Duodenal mucosa (tissue), 2 donors: ENCODE measurements around the gene GPD1L.

ENCODE experiments used
- H3K27ac ChIP-seq: one replicate; pipeline ENCODE4 v1.7.0; 2013; ENCODE audit warnings: low read depth, low read length
- H3K27me3 ChIP-seq, 2 donors: one replicate each; pipeline ENCODE4 v1.7.0; 2013; ENCODE audit warnings: low read length in 2 of 2, control low read depth in 1 of 2; ENCODE audit not compliant: insufficient read depth in 2 of 2, control insufficient read depth in 1 of 2
- H3K36me3 ChIP-seq, 2 donors: one replicate each; pipeline ENCODE4 v1.7.0; 2013; ENCODE audit warnings: low read length in 2 of 2, control low read depth in 1 of 2; ENCODE audit not compliant: insufficient read depth in 2 of 2, control insufficient read depth in 1 of 2
- H3K4me1 ChIP-seq, 2 donors: one replicate each; pipeline ENCODE4 v1.7.0; 2013; ENCODE audit warnings: low read length in 2 of 2, control low read depth in 1 of 2; ENCODE audit not compliant: insufficient read depth in 2 of 2, control insufficient read depth in 1 of 2
- H3K4me3 ChIP-seq, 2 donors: one replicate each; pipeline ENCODE4 v1.7.0; 2013; ENCODE audit warnings: low read length in 2 of 2, low read depth in 1 of 2
- H3K9ac ChIP-seq, 2 donors: one replicate each; pipeline ENCODE4 v1.7.0; 2013; ENCODE audit warnings: low read length in 2 of 2, low read depth in 1 of 2
- H3K9me3 ChIP-seq, 2 donors: one replicate each; pipeline ENCODE4 v1.7.0; 2013; ENCODE audit warnings: low read length in 2 of 2, control low read depth in 1 of 2; ENCODE audit not compliant: control insufficient read depth in 1 of 2

The GPD1L gene

DNA sequence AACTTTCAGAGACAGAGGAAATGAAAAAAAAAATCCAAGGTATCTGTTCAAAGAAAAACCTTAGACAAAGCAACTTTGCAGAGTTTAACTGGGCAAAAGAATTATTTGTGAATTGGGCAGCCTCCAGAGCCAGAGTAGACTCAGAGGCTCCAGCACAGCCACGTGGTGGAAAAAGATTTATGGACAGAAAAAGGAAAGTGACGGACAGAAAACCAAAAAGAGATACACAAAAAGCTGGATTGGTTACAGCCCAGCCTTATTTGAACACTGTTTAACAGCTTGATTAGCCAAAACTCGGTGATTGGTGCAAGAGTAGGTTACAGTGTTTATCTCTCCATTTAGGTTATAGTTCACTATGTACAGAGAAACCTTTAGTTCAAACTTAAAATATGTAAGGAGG lies 23.7 kb upstream of the GPD1L start:
- no peak overlapping the region for H3K9ac ChIP-seq
- no peak overlapping the region for H3K27ac ChIP-seq

DNA sequence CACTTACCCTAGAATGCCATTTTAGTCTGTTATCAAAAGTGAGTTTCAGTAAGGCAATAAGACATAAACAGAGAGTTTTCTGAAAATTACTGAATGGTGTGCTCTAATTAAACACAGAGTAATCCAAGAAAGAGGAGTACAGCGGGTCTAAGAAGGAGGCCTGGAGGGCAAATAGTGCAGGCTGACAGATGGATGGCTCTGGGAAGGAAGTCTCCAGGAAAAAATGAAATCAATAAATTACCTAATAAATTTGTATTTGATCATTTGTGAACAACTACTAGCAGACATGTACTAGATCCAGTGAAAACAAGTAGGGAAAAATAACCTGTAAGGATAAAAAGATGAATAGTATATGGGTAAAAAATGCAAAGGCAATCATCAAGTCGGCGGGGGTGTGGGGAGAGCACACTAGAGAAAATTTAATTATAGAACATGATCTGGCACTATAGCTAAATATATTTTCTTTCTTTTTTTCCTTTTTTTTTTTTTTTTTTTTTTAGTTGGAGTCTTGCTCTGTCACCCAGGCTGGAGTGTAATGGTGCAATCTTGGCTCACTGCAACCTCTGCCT lies 22.6 kb upstream of the GPD1L start:
- H3K27ac ChIP-seq: no peak overlapping the region
- no peak overlapping the region for H3K9ac ChIP-seq
- H3K4me1 ChIP-seq: peaks cover 5 to 18% of the 10 kb centered on the region in 2 donors
- no peak overlapping the region for H3K4me3 ChIP-seq
- H3K9me3 ChIP-seq: peaks cover 0 to 7% of the 10 kb centered on the region in 2 donors
- H3K27me3 ChIP-seq: no peaks in the 10 kb centered on the region
- H3K36me3 ChIP-seq: no peaks in the 10 kb centered on the region

More for the DNA sequence above, 23.7 kb upstream of the GPD1L start:
- H3K4me3 ChIP-seq: no peak overlapping the region
- H3K36me3 ChIP-seq: no peaks in the 10 kb centered on the region
- peaks cover 8 to 18% of the 10 kb centered on the region in 2 donors for H3K4me1 ChIP-seq
- H3K9me3 ChIP-seq: peaks cover 0 to 7% of the 10 kb centered on the region in 2 donors
- no peaks in the 10 kb centered on the region for H3K27me3 ChIP-seq

DNA sequence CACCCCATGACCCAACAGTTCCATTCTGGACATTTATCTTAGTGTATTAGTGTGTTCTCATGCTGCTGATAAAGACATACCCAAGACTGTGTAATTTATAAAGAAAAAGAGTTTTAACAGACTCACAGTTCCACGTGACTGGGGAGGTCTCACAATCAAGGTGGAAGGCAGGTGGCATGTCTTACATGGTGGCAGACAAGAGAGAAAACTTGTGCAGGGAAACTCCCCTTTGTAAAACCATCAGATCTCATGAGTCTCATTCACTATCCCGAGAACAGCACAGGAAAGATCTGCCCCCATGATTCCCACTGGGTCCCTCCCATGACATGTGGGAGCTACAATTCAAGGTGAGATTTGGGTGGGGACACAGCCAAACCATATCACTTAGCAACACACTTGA lies 21.6 kb upstream of the GPD1L start:
- H3K27ac ChIP-seq: no peak overlapping the region
- H3K4me1 ChIP-seq: peaks cover 5 to 18% of the 10 kb centered on the region in 2 donors
- H3K9ac ChIP-seq: no peak overlapping the region

DNA sequence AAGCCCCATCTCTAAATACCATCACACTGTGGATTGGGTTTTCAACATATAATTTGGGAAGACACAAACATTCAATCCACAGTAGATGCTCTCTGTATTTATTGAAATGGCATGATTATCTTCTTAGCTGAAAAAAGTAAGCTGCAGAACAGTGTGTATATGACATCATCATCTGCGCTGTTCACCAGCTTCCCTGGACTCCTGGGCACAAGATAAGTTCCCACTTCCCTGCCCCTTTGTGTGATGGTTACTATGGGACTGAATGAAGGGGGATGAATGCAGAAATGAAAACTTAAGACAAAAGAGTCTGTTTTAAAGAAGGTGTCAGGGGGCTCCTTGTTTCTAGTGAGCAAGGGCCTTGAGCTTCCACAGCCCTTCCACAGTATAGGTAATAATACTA lies 20.0 kb upstream of the GPD1L start:
- no peak overlapping the region for H3K27ac ChIP-seq
- peaks cover 5 to 18% of the 10 kb centered on the region in 2 donors for H3K4me1 ChIP-seq
- no peak overlapping the region for H3K4me3 ChIP-seq
- peaks cover 0 to 7% of the 10 kb centered on the region in 2 donors for H3K9me3 ChIP-seq
- no peaks in the 10 kb centered on the region for H3K36me3 ChIP-seq
- no peaks in the 10 kb centered on the region for H3K27me3 ChIP-seq
- no peak overlapping the region for H3K9ac ChIP-seq

More for the DNA sequence above, 21.6 kb upstream of the GPD1L start:
- Histone ChIP-seq H3K36me3 (no peaks in the 10 kb centered on the region), H3K4me3 (no peak overlapping the region), H3K27me3 (no peaks in the 10 kb centered on the region), H3K9me3 (peaks cover 0 to 7% of the 10 kb centered on the region in 2 donors)

DNA sequence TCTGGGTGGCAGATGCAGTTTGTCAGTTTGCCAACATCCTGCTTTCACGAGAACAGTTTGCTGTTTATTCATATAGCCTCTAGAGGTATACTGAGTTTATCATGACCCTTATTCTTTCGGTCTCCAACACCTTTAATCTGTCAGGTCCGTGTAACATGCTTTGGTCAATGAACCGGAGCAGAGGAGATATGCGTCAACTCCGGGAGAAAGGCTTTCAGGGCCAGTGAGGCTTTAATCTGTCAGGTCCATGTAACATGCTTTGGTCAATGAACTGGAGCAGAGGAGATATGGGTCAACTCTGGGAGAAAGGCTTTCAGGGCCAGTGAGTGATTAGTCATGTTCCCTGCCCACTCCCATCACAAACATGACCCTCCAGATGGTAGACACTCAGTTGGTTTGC lies 16.9 kb upstream of the GPD1L start:
- no peak overlapping the region for H3K4me3 ChIP-seq
- H3K36me3 ChIP-seq: no peaks in the 10 kb centered on the region
- no peak overlapping the region for H3K27ac ChIP-seq
- H3K4me1 ChIP-seq: no peaks in the 10 kb centered on the region
- H3K27me3 ChIP-seq: no peaks in the 10 kb centered on the region
- no peak overlapping the region for H3K9ac ChIP-seq
- peaks cover 0 to 7% of the 10 kb centered on the region in 2 donors for H3K9me3 ChIP-seq

DNA sequence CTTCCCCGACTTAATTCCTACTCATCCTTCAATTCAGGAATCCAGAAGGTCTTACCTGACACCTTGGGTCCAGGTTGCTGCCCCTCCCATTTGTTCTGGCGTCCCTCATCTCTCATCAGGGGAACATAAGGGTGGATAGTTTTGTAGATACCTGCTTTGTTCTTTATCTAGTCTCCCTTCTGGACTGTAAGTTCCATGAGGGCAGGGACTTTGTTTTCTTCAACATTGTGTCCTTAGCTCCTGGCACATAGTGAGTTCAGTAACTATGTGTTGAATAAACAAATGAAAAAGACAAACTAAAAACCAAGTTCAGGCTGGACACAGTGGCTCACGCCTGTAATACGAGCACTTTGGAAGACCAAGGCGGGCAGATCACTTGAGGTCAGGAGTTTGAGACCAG lies 13.2 kb upstream of the GPD1L start:
- no peak overlapping the region for H3K27ac ChIP-seq
- H3K9ac ChIP-seq: no peak overlapping the region
- no peaks in the 10 kb centered on the region for H3K9me3 ChIP-seq
- H3K36me3 ChIP-seq: no peaks in the 10 kb centered on the region
- H3K4me3 ChIP-seq: no peak overlapping the region
- no peaks in the 10 kb centered on the region for H3K4me1 ChIP-seq
- no peaks in the 10 kb centered on the region for H3K27me3 ChIP-seq

DNA sequence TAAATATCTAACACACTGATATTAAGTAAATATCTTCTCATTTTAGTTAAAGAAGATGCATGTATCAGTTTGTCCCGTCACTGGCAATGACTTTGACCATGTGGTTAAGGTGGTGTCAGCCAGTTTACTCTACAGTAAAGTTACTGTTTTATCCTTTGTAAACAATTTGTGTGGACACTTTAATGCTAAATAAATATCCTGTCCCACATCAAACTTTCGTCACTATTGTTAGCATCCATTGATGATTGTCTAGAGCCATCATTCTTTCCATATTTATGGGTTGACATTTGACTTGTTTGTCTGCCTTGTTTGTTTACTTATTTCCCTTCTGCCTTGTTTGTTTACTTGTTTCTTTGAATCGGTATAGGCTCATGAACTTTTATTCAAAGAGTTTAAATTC lies 11.0 kb upstream of the GPD1L start:
- no peak overlapping the region for H3K4me3 ChIP-seq
- H3K4me1 ChIP-seq: no peaks in the 10 kb centered on the region
- H3K9ac ChIP-seq: no peak overlapping the region
- no peaks in the 10 kb centered on the region for H3K27me3 ChIP-seq
- H3K9me3 ChIP-seq: no peaks in the 10 kb centered on the region
- no peaks in the 10 kb centered on the region for H3K36me3 ChIP-seq
- H3K27ac ChIP-seq: no peak overlapping the region

DNA sequence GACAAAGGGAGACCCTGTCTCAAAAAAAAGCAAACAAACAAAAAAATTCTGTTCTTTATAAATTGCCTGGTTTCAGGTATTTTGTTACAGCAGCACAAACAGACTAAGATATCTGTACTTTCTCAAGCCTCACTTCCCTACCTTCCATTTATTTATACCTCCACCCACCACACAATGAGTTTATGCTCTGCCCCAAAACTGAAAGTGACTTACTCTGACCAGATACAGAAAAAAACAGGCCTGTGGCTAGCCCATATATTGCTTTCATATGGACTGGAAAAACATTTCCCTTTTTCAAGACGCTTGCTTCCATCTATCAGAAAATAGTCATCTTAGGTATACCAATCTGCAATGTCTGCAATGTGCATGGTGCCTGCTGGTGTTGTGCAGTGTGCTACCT lies 8.7 kb upstream of the GPD1L start:
- H3K4me3 ChIP-seq: no peak overlapping the region
- H3K9ac ChIP-seq: no peak overlapping the region
- H3K36me3 ChIP-seq: no peaks in the 10 kb centered on the region
- H3K4me1 ChIP-seq: no peaks in the 10 kb centered on the region
- H3K27ac ChIP-seq: no peak overlapping the region
- H3K9me3 ChIP-seq: peaks cover 8 to 10% of the 10 kb centered on the region in 2 donors
- H3K27me3 ChIP-seq: no peaks in the 10 kb centered on the region

DNA sequence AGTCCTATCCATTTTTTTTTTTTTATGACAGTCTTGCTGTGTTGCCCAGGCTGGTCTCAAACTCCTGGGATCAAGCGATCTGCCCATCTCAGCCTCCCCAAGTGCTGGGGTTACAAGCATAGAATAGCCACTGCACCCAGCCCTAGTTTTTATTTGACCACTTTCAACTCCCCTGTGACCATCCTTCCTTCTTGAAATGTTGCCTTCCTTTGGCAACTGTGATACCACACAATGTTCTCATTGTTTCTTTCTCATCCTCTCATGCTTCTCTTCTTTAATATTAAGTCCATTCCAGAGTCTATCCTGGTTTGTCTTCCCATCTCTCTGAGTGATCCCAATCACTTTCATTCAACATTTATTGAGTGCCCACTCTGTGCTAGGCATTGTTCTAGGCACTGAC lies 7.9 kb upstream of the GPD1L start:
- H3K27ac ChIP-seq: no peak overlapping the region
- H3K27me3 ChIP-seq: no peaks in the 10 kb centered on the region
- no peak overlapping the region for H3K9ac ChIP-seq
- H3K4me1 ChIP-seq: no peaks in the 10 kb centered on the region
- H3K9me3 ChIP-seq: peaks cover 10 to 11% of the 10 kb centered on the region in 2 donors
- H3K36me3 ChIP-seq: no peaks in the 10 kb centered on the region
- H3K4me3 ChIP-seq: no peak overlapping the region

DNA sequence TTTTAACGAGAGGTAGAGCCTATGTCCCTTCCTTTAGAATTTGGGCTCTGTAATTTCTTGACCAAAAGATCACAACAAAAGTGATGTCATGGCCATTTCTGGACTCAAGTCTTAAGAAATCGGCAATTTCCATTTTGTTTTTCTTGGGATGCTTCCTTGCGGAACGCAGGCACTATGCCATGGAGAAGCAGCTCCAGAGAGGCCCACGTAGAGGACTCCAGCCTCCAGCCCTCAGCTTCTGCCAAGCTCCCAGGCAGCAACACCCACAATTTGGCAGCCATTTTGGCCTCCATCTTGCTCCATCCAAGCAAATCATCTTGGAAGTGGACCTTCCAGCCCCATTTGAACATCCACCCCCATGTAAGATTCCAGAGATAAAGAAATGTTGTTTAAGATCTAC lies 6.0 kb upstream of the GPD1L start:
- Histone ChIP-seq H3K4me3 (no peak overlapping the region), H3K27ac (no peak overlapping the region), H3K36me3 (no peaks in the 10 kb centered on the region), H3K4me1 (no peaks in the 10 kb centered on the region), H3K9ac (no peak overlapping the region), H3K27me3 (no peaks in the 10 kb centered on the region), H3K9me3 (peaks cover 10 to 11% of the 10 kb centered on the region in 2 donors)

DNA sequence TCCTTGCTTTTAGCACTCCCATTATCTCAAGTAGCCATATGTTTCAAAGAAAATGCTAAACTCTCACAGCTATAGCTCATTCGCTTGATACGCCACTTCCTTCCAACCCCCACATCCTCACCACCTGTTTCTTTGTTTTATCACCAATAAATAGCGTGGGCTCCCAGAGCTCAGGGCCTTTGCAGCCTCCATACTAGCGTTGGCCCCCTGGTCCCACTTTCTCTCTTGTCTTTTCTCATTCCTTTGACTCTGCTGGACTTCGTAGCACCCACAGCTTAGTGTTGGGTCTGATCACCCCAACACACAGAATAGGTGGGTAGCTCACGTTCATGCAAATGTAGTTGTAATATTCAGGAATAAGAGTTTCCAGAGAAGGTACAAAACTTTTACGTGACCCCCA lies 4.1 kb upstream of the GPD1L start:
- Histone ChIP-seq H3K4me1 (peaks cover 3 to 8% of the 10 kb centered on the region in 2 donors), H3K9ac (no peak overlapping the region), H3K4me3 (no peak overlapping the region), H3K9me3 (peaks cover 10 to 11% of the 10 kb centered on the region in 2 donors), H3K27ac (no peak overlapping the region), H3K27me3 (no peaks in the 10 kb centered on the region), H3K36me3 (no peaks in the 10 kb centered on the region)
